Measurements from ENCODE around the gene CCDC33.

CCDC33 gene

DNA sequence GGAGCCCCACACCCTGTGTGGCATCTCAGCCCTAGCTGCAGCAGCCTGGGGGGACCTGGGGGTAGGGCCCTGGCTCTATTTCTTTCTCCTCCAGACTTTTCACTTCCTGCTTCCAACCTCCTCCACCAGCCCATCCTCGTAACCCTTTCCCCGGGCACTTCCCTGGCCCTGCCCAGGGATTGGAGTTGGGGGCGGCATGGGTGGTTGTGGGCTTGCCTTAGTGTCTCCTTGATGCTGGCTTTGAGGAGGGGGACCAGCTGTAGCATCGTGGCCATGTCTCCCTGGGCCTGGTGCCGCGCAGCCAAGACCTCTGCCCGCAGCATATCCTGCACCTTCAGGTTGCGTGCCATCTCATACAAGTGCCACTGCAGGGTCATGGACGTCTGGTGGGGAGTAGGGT is 103.2 kb downstream of the CCDC33 start:
- DNase-seq (ENCODE audit: low read depth in 1 of 2, low spot score in 1 of 2): no peak
- Histone ChIP-seq H3K27ac (replicated peaks) (no peak overlapping the region), H3K4me3 (replicated peaks; ENCODE audit: insufficient read depth, low read length) (no peak overlapping the region), H3K27me3 (ENCODE audit: insufficient read depth, poor library complexity, severe bottlenecking) (no peaks in the 10 kb centered on the region)
- no peak for TF ChIP-seq POLR2AphosphoS5 (IDR thresholded peaks at IDR 0.05; ENCODE audit: low read depth)
- TF ChIP-seq GABPA (IDR thresholded peaks at IDR 0.05; ENCODE audit: low read depth): no peak
- TF ChIP-seq, protein P1, sequence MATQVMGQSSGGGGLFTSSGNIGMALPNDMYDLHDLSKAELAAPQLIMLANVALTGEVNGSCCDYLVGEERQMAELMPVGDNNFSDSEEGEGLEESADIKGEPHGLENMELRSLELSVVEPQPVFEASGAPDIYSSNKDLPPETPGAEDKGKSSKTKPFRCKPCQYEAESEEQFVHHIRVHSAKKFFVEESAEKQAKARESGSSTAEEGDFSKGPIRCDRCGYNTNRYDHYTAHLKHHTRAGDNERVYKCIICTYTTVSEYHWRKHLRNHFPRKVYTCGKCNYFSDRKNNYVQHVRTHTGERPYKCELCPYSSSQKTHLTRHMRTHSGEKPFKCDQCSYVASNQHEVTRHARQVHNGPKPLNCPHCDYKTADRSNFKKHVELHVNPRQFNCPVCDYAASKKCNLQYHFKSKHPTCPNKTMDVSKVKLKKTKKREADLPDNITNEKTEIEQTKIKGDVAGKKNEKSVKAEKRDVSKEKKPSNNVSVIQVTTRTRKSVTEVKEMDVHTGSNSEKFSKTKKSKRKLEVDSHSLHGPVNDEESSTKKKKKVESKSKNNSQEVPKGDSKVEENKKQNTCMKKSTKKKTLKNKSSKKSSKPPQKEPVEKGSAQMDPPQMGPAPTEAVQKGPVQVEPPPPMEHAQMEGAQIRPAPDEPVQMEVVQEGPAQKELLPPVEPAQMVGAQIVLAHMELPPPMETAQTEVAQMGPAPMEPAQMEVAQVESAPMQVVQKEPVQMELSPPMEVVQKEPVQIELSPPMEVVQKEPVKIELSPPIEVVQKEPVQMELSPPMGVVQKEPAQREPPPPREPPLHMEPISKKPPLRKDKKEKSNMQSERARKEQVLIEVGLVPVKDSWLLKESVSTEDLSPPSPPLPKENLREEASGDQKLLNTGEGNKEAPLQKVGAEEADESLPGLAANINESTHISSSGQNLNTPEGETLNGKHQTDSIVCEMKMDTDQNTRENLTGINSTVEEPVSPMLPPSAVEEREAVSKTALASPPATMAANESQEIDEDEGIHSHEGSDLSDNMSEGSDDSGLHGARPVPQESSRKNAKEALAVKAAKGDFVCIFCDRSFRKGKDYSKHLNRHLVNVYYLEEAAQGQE (IDR thresholded peaks at IDR 0.05; ENCODE audit: insufficient replicate concordance, low read depth): no peak
- no peak for TF ChIP-seq SPI1 (IDR thresholded peaks at IDR 0.05; ENCODE audit: borderline replicate concordance, low read depth)
- TF ChIP-seq, protein P2, sequence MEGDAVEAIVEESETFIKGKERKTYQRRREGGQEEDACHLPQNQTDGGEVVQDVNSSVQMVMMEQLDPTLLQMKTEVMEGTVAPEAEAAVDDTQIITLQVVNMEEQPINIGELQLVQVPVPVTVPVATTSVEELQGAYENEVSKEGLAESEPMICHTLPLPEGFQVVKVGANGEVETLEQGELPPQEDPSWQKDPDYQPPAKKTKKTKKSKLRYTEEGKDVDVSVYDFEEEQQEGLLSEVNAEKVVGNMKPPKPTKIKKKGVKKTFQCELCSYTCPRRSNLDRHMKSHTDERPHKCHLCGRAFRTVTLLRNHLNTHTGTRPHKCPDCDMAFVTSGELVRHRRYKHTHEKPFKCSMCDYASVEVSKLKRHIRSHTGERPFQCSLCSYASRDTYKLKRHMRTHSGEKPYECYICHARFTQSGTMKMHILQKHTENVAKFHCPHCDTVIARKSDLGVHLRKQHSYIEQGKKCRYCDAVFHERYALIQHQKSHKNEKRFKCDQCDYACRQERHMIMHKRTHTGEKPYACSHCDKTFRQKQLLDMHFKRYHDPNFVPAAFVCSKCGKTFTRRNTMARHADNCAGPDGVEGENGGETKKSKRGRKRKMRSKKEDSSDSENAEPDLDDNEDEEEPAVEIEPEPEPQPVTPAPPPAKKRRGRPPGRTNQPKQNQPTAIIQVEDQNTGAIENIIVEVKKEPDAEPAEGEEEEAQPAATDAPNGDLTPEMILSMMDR (IDR thresholded peaks at IDR 0.05; ENCODE audit: insufficient read depth, low read length): no peak

DNA sequence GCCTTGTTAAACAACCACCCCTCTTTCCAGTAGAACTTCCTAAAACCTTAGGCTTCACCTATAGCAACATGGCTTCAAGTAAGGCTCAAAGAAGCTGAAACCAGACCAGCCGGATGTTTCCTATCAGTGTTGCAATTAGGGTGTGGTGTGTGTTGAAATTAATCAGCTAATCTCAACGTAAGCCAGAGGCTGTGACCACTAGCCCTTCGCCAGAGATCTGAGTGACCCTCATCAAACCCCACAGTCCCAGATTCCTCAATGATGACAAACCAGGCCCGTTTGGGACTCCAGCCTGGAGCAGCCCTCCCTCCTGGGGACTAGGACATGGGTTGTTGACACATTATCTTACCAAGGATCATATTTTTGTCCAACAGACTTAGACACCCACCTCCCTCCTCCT is 104.0 kb downstream of the CCDC33 start:
- Histone ChIP-seq H3K27ac (replicated peaks) (no peak overlapping the region), H3K4me3 (replicated peaks; ENCODE audit: insufficient read depth, low read length) (no peak overlapping the region), H3K27me3 (ENCODE audit: insufficient read depth, poor library complexity, severe bottlenecking) (no peaks in the 10 kb centered on the region)
- no peak for TF ChIP-seq POLR2AphosphoS5 (IDR thresholded peaks at IDR 0.05; ENCODE audit: low read depth)
- TF ChIP-seq, protein P2 (IDR thresholded peaks at IDR 0.05; ENCODE audit: insufficient read depth, low read length): no peak
- peak; percentile 31 to 63 for DNase-seq (ENCODE audit: low read depth in 1 of 2, low spot score in 1 of 2)

DNA sequence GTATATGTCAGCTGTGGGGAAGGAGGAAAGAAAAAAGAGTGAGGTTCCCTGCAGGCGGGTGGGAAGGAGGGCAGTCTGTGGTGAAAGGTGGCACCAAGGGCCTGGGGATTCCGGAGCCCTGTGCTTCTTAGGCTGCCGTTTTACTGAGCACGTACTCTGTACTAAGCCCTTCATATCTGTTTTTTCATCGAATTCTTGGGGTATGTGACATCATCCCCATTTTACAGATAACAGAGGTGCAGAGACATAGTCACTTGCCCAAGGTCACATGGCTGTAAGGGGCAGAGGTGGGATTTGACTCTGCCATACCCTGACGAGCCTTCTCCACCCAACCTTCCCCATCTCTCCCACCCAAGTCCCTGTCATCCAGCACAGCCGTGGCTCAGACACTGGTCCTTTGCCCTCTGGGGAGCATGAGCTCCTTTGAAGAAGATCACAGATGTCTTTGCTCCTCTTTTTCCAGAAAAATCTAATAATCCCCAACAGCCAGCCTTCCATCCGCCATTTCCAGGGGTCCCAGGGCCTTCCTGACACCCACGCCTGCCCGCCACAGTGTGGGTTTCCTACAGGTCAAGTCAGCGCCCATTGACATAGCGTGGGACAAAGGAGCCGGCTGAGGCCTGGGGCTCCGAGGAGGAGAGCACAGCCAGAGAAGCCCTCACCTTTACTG is 107.1 kb downstream of the CCDC33 start:
- H3K27ac ChIP-seq (replicated peaks): no peak overlapping the region
- no peak for DNase-seq (ENCODE audit: low read depth in 1 of 2, low spot score in 1 of 2)
- H3K4me3 ChIP-seq (replicated peaks; ENCODE audit: insufficient read depth, low read length): no peak overlapping the region
- no peaks in the 10 kb centered on the region for H3K27me3 ChIP-seq (ENCODE audit: insufficient read depth, poor library complexity, severe bottlenecking)
- no peak for TF ChIP-seq GABPA (IDR thresholded peaks at IDR 0.05; ENCODE audit: low read depth)
- TF ChIP-seq, protein P1 (IDR thresholded peaks at IDR 0.05; ENCODE audit: insufficient replicate concordance, low read depth): no peak
- TF ChIP-seq, protein P2 (IDR thresholded peaks at IDR 0.05; ENCODE audit: insufficient read depth, low read length): no peak
- TF ChIP-seq POLR2AphosphoS5 (IDR thresholded peaks at IDR 0.05; ENCODE audit: low read depth): no peak
- no peak for TF ChIP-seq SPI1 (IDR thresholded peaks at IDR 0.05; ENCODE audit: borderline replicate concordance, low read depth)

DNA sequence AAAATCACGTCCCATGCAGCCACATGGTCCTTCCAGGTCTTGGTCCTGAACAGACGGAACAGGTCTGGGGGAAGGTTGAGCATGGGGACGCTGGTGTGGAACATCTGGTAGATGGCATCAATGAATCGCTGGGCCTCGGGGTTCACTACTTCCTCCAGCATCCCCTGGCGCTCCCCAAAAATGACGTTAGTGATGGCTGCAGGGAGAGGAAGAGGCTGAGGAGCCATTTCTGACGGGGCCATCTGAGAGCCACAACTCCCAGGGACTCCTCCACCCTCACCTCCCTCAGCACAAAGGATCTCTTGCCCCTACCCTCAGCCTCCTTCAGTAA is 107.6 kb downstream of the CCDC33 start:
- no peak for DNase-seq (ENCODE audit: low read depth in 1 of 2, low spot score in 1 of 2)
- Histone ChIP-seq H3K4me3 (replicated peaks; ENCODE audit: insufficient read depth, low read length) (no peak overlapping the region), H3K27me3 (ENCODE audit: insufficient read depth, poor library complexity, severe bottlenecking) (no peaks in the 10 kb centered on the region), H3K27ac (replicated peaks) (no peak overlapping the region)
- TF ChIP-seq, protein P1 (IDR thresholded peaks at IDR 0.05; ENCODE audit: insufficient replicate concordance, low read depth): no peak
- TF ChIP-seq SPI1 (IDR thresholded peaks at IDR 0.05; ENCODE audit: borderline replicate concordance, low read depth) (no peak), POLR2AphosphoS5 (IDR thresholded peaks at IDR 0.05; ENCODE audit: low read depth) (no peak), GABPA (IDR thresholded peaks at IDR 0.05; ENCODE audit: low read depth) (no peak)
- TF ChIP-seq, protein P2 (IDR thresholded peaks at IDR 0.05; ENCODE audit: insufficient read depth, low read length): no peak

Measured in HL-60 (cell line).